Skeletal muscle satellite cell (primary cell): ENCODE results near the gene ZNF845.
"Not testable (repeated sequence)": the region's sequence is repeated elsewhere in the genome, so short reads cannot be mapped to it uniquely, and the experiment has no call there.

Experiments
- H3K27me3 ChIP-seq: 2 replicates; pipeline ENCODE4 v1.7.0; 2013; ENCODE audit warnings: low read length; ENCODE audit not compliant: control insufficient read depth, insufficient read depth
- H3K36me3 ChIP-seq: 2 replicates; pipeline ENCODE4 v1.7.0; 2013; ENCODE audit warnings: mild to moderate bottlenecking, control low read depth, low read length; ENCODE audit not compliant: insufficient read depth
- H3K4me1 ChIP-seq: 2 replicates; pipeline ENCODE4 v1.7.0; 2013; ENCODE audit warnings: low read length; ENCODE audit not compliant: control insufficient read depth, insufficient read depth
- H3K4me2 ChIP-seq: 2 replicates; pipeline ENCODE4 v1.7.0; 2013; ENCODE audit warnings: mild to moderate bottlenecking, low read length
- H3K4me3 ChIP-seq: 2 replicates; pipeline ENCODE4 v1.7.0; 2013; ENCODE audit warnings: low read length
- H3K9ac ChIP-seq: 2 replicates; pipeline ENCODE4 v1.7.0; 2013; ENCODE audit warnings: mild to moderate bottlenecking, low read depth, low read length, moderate library complexity
- H3K9me3 ChIP-seq: replicated peaks from 2 replicates; pipeline ENCODE4 v1.7.0; 2013; ENCODE audit warnings: mild to moderate bottlenecking, control low read depth, low read length

Gene ZNF845

GRCh38 chr19:53344403-53344802 lies 10.9 kb downstream of the ZNF845 start:
- peaks cover 66% of the 10 kb centered on the region for H3K36me3 ChIP-seq
- not testable (repeated sequence) for H3K27me3 ChIP-seq, H3K4me3 ChIP-seq, H3K4me2 ChIP-seq, H3K4me1 ChIP-seq, H3K9ac ChIP-seq, H3K9me3 ChIP-seq

DNA sequence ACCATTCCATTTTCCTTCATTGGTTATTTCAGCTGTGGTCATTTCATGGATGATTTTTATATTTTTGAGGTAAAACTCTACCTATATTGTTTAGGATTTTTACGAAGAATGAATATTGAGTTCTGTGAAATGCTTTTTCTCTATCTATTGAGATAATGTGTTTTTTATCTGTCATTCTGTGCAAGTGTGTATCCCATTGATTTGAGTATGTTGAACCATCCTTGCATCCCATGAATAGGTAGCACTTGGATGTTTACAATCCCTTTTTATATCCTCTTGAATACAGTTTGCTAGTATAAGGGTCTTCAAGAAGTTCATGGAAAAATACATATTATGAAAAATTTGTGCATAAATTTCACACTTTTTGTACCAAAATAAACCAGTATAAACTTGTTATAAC lies 22.2 kb downstream of the ZNF845 start:
- Histone ChIP-seq H3K36me3 (peaks cover 25% of the 10 kb centered on the region), H3K9ac (no peak overlapping the region), H3K4me3 (no peak overlapping the region), H3K27me3 (no peaks in the 10 kb centered on the region), H3K9me3 (peaks cover 49% of the 10 kb centered on the region), H3K4me2 (no peak overlapping the region), H3K4me1 (no peaks in the 10 kb centered on the region)

- H3K9ac ChIP-seq: no peak overlapping the region
- peaks cover 4% of the 10 kb centered on the region for H3K36me3 ChIP-seq
- H3K27me3 ChIP-seq: no peaks in the 10 kb centered on the region
- H3K9me3 ChIP-seq: peaks cover 29% of the 10 kb centered on the region
- no peak overlapping the region for H3K4me2 ChIP-seq
- no peak overlapping the region for H3K4me3 ChIP-seq
- H3K4me1 ChIP-seq: no peaks in the 10 kb centered on the region
These were observed 24.5 kb downstream of the ZNF845 start for GRCh38 chr19:53357821-53358581.

- not testable (repeated sequence) for H3K4me3 ChIP-seq, H3K4me2 ChIP-seq, H3K9ac ChIP-seq, H3K27me3 ChIP-seq, H3K36me3 ChIP-seq, H3K4me1 ChIP-seq
- H3K9me3 ChIP-seq: peaks cover 16% of the 10 kb centered on the region
These were observed 26.5 kb downstream of the ZNF845 start for GRCh38 chr19:53360056-53360455.

- Histone ChIP-seq H3K9me3 (no peaks in the 10 kb centered on the region), H3K9ac (peak within 1 kb of the TSS; percentile 87), H3K4me3 (peak within 1 kb of the TSS; percentile 92), H3K27me3 (no peaks in the 10 kb centered on the region), H3K36me3 (no peaks in the 10 kb centered on the region), H3K4me2 (peak within 1 kb of the TSS; percentile 99), H3K4me1 (peaks cover 4% of the 10 kb centered on the region)
These were observed 31.8 kb downstream of the ZNF845 start, which contains the start of gene ZNF525 for GRCh38 chr19:53365134-53365898. Gene ZNF525 (plus strand): TSS chr19:53365705. CDS start chr19:53372282, 6,577 bp downstream.

DNA sequence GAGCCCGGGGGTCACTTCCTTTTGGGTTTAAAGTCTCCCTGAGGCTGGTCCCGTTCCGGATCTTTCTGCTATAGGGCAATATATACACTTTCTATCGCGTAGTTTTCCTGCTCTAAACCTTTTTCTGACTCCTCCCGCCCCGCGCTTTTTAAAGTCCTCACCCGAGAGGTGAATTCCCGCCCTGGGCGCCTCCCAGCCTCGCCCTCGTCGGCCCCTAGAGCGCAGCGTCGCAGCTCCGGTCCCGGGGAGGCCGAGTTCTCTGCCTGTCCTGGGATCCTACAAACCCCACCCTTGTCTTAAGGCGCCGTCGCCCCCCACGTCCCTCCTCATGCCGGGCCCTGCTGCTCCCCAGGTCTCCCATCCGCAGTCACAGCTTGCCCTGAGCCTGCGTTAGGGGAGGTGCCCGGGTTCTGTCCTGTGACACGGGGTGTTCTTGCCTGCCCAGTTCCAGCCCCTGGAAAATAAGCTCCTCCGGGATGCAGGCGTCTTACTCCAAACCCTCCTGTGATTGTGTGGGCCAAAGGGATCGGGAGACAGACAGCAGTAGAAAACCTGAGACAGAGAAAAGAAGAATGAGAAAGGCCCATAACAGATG lies 32.4 kb downstream of the ZNF845 start:
- Histone ChIP-seq H3K27me3 (no peaks in the 10 kb centered on the region), H3K9me3 (no peaks in the 10 kb centered on the region), H3K4me2 (peak overlapping the region; percentile 99), H3K36me3 (no peaks in the 10 kb centered on the region), H3K4me1 (peaks cover 4% of the 10 kb centered on the region), H3K9ac (peak overlapping the region; percentile 87), H3K4me3 (peak overlapping the region; percentile 92)

- Histone ChIP-seq H3K4me1 (no peaks in the 10 kb centered on the region), H3K9me3 (no peaks in the 10 kb centered on the region), H3K4me3 (no peak overlapping the region), H3K9ac (no peak overlapping the region), H3K36me3 (no peaks in the 10 kb centered on the region), H3K27me3 (no peaks in the 10 kb centered on the region), H3K4me2 (no peak overlapping the region)
These were observed 38.6 kb downstream of the ZNF845 start for GRCh38 chr19:53372196-53372595.

GRCh38 chr19:53374288-53374687 lies 40.7 kb downstream of the ZNF845 start:
- H3K4me3 ChIP-seq: no peak overlapping the region
- no peaks in the 10 kb centered on the region for H3K4me1 ChIP-seq
- H3K9me3 ChIP-seq: no peaks in the 10 kb centered on the region
- H3K9ac ChIP-seq: no peak overlapping the region
- no peaks in the 10 kb centered on the region for H3K36me3 ChIP-seq
- H3K27me3 ChIP-seq: no peaks in the 10 kb centered on the region
- H3K4me2 ChIP-seq: no peak overlapping the region

DNA sequence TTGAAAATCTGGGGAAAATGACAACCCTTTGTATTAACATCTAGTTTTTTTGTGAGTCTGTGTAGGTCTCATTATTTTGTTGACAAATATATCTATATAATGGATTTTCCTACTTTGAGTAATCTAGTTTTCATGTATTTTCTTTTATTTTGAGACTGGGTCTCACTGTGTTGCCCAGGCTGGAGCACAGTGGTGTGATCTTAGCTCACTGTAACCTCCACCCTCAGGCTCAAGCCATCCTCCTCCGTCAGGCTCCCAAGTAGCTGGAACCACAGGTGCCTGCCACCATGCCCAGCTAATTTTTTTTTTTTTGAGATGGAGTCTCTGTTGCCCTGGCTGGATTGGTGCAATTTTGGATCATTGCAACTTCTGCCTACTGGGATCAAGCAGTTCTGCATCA lies 41.2 kb downstream of the ZNF845 start:
- H3K4me2 ChIP-seq: no peak overlapping the region
- no peak overlapping the region for H3K9ac ChIP-seq
- no peaks in the 10 kb centered on the region for H3K9me3 ChIP-seq
- H3K4me1 ChIP-seq: no peaks in the 10 kb centered on the region
- no peaks in the 10 kb centered on the region for H3K27me3 ChIP-seq
- H3K36me3 ChIP-seq: no peaks in the 10 kb centered on the region
- H3K4me3 ChIP-seq: no peak overlapping the region

DNA sequence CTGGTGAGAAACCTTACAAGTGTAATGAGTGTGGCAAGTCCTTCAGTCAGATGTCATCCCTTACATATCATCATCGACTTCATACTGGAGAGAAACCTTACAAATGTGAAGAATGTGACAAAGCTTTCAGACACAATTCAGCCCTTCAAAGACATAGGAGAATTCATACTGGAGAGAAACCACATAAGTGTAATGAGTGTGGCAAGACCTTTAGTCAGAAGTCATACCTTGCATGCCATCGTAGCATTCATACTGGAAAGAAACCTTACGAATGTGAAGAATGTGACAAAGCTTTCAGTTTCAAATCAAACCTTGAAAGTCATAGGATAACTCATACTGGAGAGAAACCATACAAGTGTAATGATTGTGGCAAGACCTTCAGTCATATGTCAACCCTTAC lies 47.8 kb downstream of the ZNF845 start:
- Histone ChIP-seq H3K27me3 (no peaks in the 10 kb centered on the region), H3K36me3 (peaks cover 6% of the 10 kb centered on the region), H3K4me3 (no peak overlapping the region), H3K9ac (no peak overlapping the region), H3K4me2 (no peak overlapping the region), H3K4me1 (no peaks in the 10 kb centered on the region), H3K9me3 (peaks cover 17% of the 10 kb centered on the region)

DNA sequence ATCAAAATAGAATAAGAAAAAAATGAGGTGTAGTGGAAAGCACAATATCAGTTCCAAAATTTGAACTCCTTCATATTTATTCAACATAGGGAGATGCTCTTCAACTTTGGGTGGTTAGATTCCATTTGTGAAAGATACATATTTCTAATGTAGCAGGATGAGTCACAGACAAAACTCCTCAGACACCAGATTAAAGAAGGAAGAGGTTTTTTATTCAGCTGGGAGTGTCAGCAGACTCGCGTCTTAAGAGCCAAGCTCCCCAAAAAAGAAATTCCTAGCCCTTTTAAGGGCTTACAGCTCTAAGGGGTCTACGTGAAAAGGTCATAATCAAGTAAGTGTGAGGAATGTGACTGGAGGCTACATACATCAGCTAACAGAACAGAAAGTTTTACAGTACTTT lies 54.6 kb downstream of the ZNF845 start:
- Histone ChIP-seq H3K4me1 (no peaks in the 10 kb centered on the region), H3K36me3 (no peaks in the 10 kb centered on the region), H3K4me2 (peak overlapping the region; percentile 37), H3K9me3 (peaks cover 15% of the 10 kb centered on the region), H3K27me3 (no peaks in the 10 kb centered on the region), H3K4me3 (no peak overlapping the region), H3K9ac (no peak overlapping the region)
